ENCODE results near the gene MAPK4.

Gene MAPK4

GRCh38 chr18:50627594-50628532 lies 68.0 kb downstream of the MAPK4 start:
- no peak for DNase-seq

- DNase-seq: no peak
These were observed 68.6 kb downstream of the MAPK4 start for GRCh38 chr18:50628533-50628905.

GRCh38 chr18:50629148-50629631 lies 69.3 kb downstream of the MAPK4 start:
- no peak for DNase-seq

- DNase-seq: no peak
These were observed 71.0 kb downstream of the MAPK4 start for GRCh38 chr18:50630895-50631294.

GRCh38 chr18:50632895-50633515 lies 73.1 kb downstream of the MAPK4 start:
- DNase-seq: no peak

- DNase-seq: no peak
These were observed 74.1 kb downstream of the MAPK4 start for GRCh38 chr18:50633992-50634391.

- DNase-seq: no peak
These were observed 76.6 kb downstream of the MAPK4 start for GRCh38 chr18:50636366-50637057.

GRCh38 chr18:50638016-50638883 lies 78.4 kb downstream of the MAPK4 start:
- DNase-seq: no peak

GRCh38 chr18:50638884-50639420 lies 79.1 kb downstream of the MAPK4 start:
- no peak for DNase-seq

GRCh38 chr18:50639711-50640110 lies 79.8 kb downstream of the MAPK4 start:
- DNase-seq: no peak

GRCh38 chr18:50642439-50642838 lies 82.6 kb downstream of the MAPK4 start:
- DNase-seq: no peak

GRCh38 chr18:50644146-50644545 lies 84.3 kb downstream of the MAPK4 start:
- DNase-seq: no peak

GRCh38 chr18:50644807-50645206 lies 84.9 kb downstream of the MAPK4 start:
- no peak for DNase-seq

GRCh38 chr18:50647237-50647636 lies 87.3 kb downstream of the MAPK4 start:
- no peak for DNase-seq

- DNase-seq: no peak
These were observed 87.9 kb downstream of the MAPK4 start for GRCh38 chr18:50647792-50648191.

- no peak for DNase-seq
These were observed 89.9 kb downstream of the MAPK4 start for GRCh38 chr18:50649821-50650220.

- DNase-seq: no peak
These were observed 91.4 kb downstream of the MAPK4 start for GRCh38 chr18:50651334-50651733.

- no peak for DNase-seq
These were observed 93.7 kb downstream of the MAPK4 start for GRCh38 chr18:50653402-50654093.

- no peak for DNase-seq
These were observed 94.3 kb downstream of the MAPK4 start for GRCh38 chr18:50654211-50654610.

- no peak for DNase-seq
These were observed 95.0 kb downstream of the MAPK4 start for GRCh38 chr18:50654658-50655550.

- no peak for DNase-seq
These were observed 96.5 kb downstream of the MAPK4 start for GRCh38 chr18:50656396-50656795.
